Astrocyte (in vitro differentiated cells and primary cell): ENCODE measurements around the gene RAVER1. TPM values are rescaled to one million over a fixed set of nuclear protein-coding genes. Genes with fewer than 3 reads are reported as not detected.

Experiments used
- DNase-seq: peaks from one replicate; pipeline ENCODE4 v3.0.0-alpha.2; 2010; ENCODE audit warnings: low read depth
- FAIRE-seq: peaks from 2 replicates; lab custom pipeline; 2011; peaks lifted over from hg19 to GRCh38; lab: Jason Lieb, UNC
- H2AFZ ChIP-seq: 2 replicates; pipeline ENCODE4 v1.6.0; 2012; ENCODE audit warnings: low read depth, low read length, inconsistent platforms
- H3K27ac ChIP-seq: 2 replicates; pipeline ENCODE4 v1.5.1; 2011; ENCODE audit warnings: low read depth, low read length, inconsistent platforms
- H3K27me3 ChIP-seq: 2 replicates; pipeline ENCODE4 v1.6.0; 2011; ENCODE audit warnings: low read length, inconsistent platforms; ENCODE audit not compliant: insufficient read depth
- H3K36me3 ChIP-seq: 2 replicates; pipeline ENCODE4 v1.5.1; 2011; ENCODE audit warnings: low read length, inconsistent platforms; ENCODE audit not compliant: insufficient read depth
- H3K4me1 ChIP-seq: 2 replicates; pipeline ENCODE4 v1.5.1; 2011; ENCODE audit warnings: low read length, inconsistent platforms; ENCODE audit not compliant: insufficient read depth
- H3K4me2 ChIP-seq: 2 replicates; pipeline ENCODE4 v1.6.0; 2012; ENCODE audit warnings: low read length, inconsistent platforms
- H3K4me3 ChIP-seq: 2 replicates; pipeline ENCODE4 v1.5.1; 2011; ENCODE audit warnings: low read depth, mild to moderate bottlenecking, low read length, inconsistent platforms; ENCODE audit not compliant: insufficient read depth
- H3K79me2 ChIP-seq: 2 replicates; pipeline ENCODE4 v1.6.0; 2012; ENCODE audit warnings: mild to moderate bottlenecking, low read length, inconsistent platforms; ENCODE audit not compliant: insufficient read depth
- H3K9ac ChIP-seq: 2 replicates; pipeline ENCODE4 v1.6.0; 2012; ENCODE audit warnings: mild to moderate bottlenecking, low read length, inconsistent platforms
- H3K9me3 ChIP-seq: 2 replicates; pipeline ENCODE4 v1.5.1; 2012; ENCODE audit warnings: low read depth, mild to moderate bottlenecking, low read length, inconsistent platforms; ENCODE audit not compliant: insufficient read depth
- H4K20me1 ChIP-seq: 2 replicates; pipeline ENCODE4 v1.6.0; 2012; ENCODE audit warnings: low read length, inconsistent platforms; ENCODE audit not compliant: insufficient read depth
- H3K27ac Mint-ChIP-seq: one replicate; pipeline ENCODE4 v1.8.0; 2021; ENCODE audit warnings: mild to moderate bottlenecking, mixed read lengths; ENCODE audit not compliant: unreplicated experiment
- H3K27me3 Mint-ChIP-seq: one replicate; pipeline ENCODE4 v1.8.0; 2021; ENCODE audit warnings: low read depth, mixed read lengths; ENCODE audit not compliant: unreplicated experiment
- H3K36me3 Mint-ChIP-seq: one replicate; pipeline ENCODE4 v1.8.0; 2021; ENCODE audit warnings: low read depth, mixed read lengths; ENCODE audit not compliant: unreplicated experiment
- H3K4me1 Mint-ChIP-seq: one replicate; pipeline ENCODE4 v1.8.0; 2021; ENCODE audit warnings: low read depth, mixed read lengths; ENCODE audit not compliant: unreplicated experiment
- H3K4me3 Mint-ChIP-seq: one replicate; pipeline ENCODE4 v1.8.0; 2021; ENCODE audit warnings: mild to moderate bottlenecking, moderate library complexity, mixed read lengths; ENCODE audit not compliant: unreplicated experiment
- H3K9me3 Mint-ChIP-seq: one replicate; pipeline ENCODE4 v1.8.0; 2021; ENCODE audit warnings: mild to moderate bottlenecking, mixed read lengths; ENCODE audit not compliant: unreplicated experiment
- CTCF ChIP-seq: IDR thresholded peaks from 2 replicates; pipeline ENCODE4 v1.5.1; 2011; ENCODE audit warnings: low read depth, mild to moderate bottlenecking, inconsistent platforms, low read length, moderate library complexity; ENCODE audit not compliant: insufficient read depth
- EZH2 ChIP-seq: IDR thresholded peaks from 2 replicates; pipeline ENCODE4 v1.6.1; 2012; ENCODE audit warnings: mild to moderate bottlenecking, low read length, inconsistent platforms; ENCODE audit not compliant: insufficient read depth
- total RNA-seq: library from RNA; stranded (reverse); gene quantifications from 2 replicates; pipeline ENCODE4 v1.2.1, GENCODE V29; 2021

The RAVER1 gene
- total RNA-seq, 1 donor from 2014 or later, result 29.6 TPM

GRCh38 chr19:10289167-10289835 lies 44.0 kb downstream of the RAVER1 start:
- Mint-ChIP-seq H3K4me3 (no peak overlapping the region), H3K27me3 (peaks cover 81% of the 10 kb centered on the region), H3K4me1 (peaks cover 5% of the 10 kb centered on the region), H3K27ac (no peak overlapping the region), H3K36me3 (peaks cover 2% of the 10 kb centered on the region), H3K9me3 (peaks cover 23% of the 10 kb centered on the region)
- H3K4me1 ChIP-seq, result peaks cover 32% of the 10 kb centered on the region
- peaks cover 57% of the 10 kb centered on the region for H3K27me3 ChIP-seq
- peak overlapping the region; percentile 36 for H3K4me3 ChIP-seq
- no peaks in the 10 kb centered on the region for H3K79me2 ChIP-seq
- no peak for FAIRE-seq
- peaks cover 16% of the 10 kb centered on the region for H4K20me1 ChIP-seq
- peak; percentile 35 for TF ChIP-seq EZH2
- no peak for TF ChIP-seq CTCF
- H3K27ac ChIP-seq, result no peak overlapping the region
- H3K9ac ChIP-seq, result no peak overlapping the region
- peak overlapping the region; percentile 60 for H2AFZ ChIP-seq
- peak overlapping the region; percentile 82 for H3K4me2 ChIP-seq
- peaks cover 7% of the 10 kb centered on the region for H3K9me3 ChIP-seq
- no peaks in the 10 kb centered on the region for H3K36me3 ChIP-seq
- DNase-seq, result no peak

- Mint-ChIP-seq H3K27me3 (peaks cover 76% of the 10 kb centered on the region), H3K4me1 (peaks cover 5% of the 10 kb centered on the region), H3K9me3 (peaks cover 23% of the 10 kb centered on the region), H3K27ac (no peak overlapping the region), H3K36me3 (peaks cover 2% of the 10 kb centered on the region), H3K4me3 (peak overlapping the region; percentile 20)
- Histone ChIP-seq H3K27ac (no peak overlapping the region), H3K9me3 (peaks cover 7% of the 10 kb centered on the region), H3K4me2 (peak overlapping the region; percentile 82), H3K9ac (no peak overlapping the region), H2AFZ (peak overlapping the region; percentile 60), H4K20me1 (peaks cover 16% of the 10 kb centered on the region), H3K79me2 (no peaks in the 10 kb centered on the region), H3K36me3 (no peaks in the 10 kb centered on the region), H3K27me3 (peaks cover 51% of the 10 kb centered on the region), H3K4me1 (peaks cover 32% of the 10 kb centered on the region), H3K4me3 (peak overlapping the region; percentile 36)
- DNase-seq (no peak), FAIRE-seq (no peak)
- no peak for TF ChIP-seq CTCF
- TF ChIP-seq EZH2, result no peak
These were observed 44.6 kb downstream of the RAVER1 start for GRCh38 chr19:10288662-10289166.
